Lung microvascular endothelial cell (primary cell): ENCODE measurements around the gene MAB21L2. TPM values are rescaled to one million over a fixed set of nuclear protein-coding genes. Genes with fewer than 3 reads are reported as not detected.
"Not testable (repeated sequence)": the region's sequence is repeated elsewhere in the genome, so short reads cannot be mapped to it uniquely, and the experiment has no call there.

Experiments
- DNase-seq, 2 donors: peaks; one replicate each; pipeline versions ENCODE4 v3.0.0 to v3.0.0-alpha.2; 2010; ENCODE audit warnings: low read depth in 2 of 2
- total RNA-seq: library from RNA; depleted of rRNA; stranded (reverse); fragments of >200 nt; gene quantifications from 2 replicates; pipeline ENCODE4 v1.2.1, GENCODE V29; 2014

Gene MAB21L2
- 0.20 and 0.65 TPM in 2 replicates for total RNA-seq

- DNase-seq: peak in 1 of 2 donors; percentile 44
These were observed at the start of gene MAB21L2 for GRCh38 chr4:150582146-150582872. MAB21L2 (plus strand) TSS chr4:150582151; CDS start chr4:150583030, 879 bp downstream.

- DNase-seq: no peak
These were observed 48.3 kb upstream of the MAB21L2 start for GRCh38 chr4:150533673-150534072.

- no peak for DNase-seq
These were observed 47.1 kb upstream of the MAB21L2 start for GRCh38 chr4:150534818-150535217.

GRCh38 chr4:150537911-150538310 is 44.0 kb upstream of the MAB21L2 start:
- not testable (repeated sequence) for DNase-seq

GRCh38 chr4:150540536-150540935 is 41.4 kb upstream of the MAB21L2 start:
- DNase-seq: no peak

GRCh38 chr4:150540959-150541360 is 41.0 kb upstream of the MAB21L2 start:
- no peak for DNase-seq

GRCh38 chr4:150541681-150542080 is 40.3 kb upstream of the MAB21L2 start:
- DNase-seq: no peak

- DNase-seq: peak in 1 of 2 donors; percentile 38
These were observed 38.9 kb upstream of the MAB21L2 start for GRCh38 chr4:150543042-150543441.

- DNase-seq: no peak
These were observed 35.7 kb upstream of the MAB21L2 start for GRCh38 chr4:150546286-150546685.

- no peak for DNase-seq
These were observed 34.7 kb upstream of the MAB21L2 start for GRCh38 chr4:150547154-150547838.

- DNase-seq: not testable (repeated sequence)
These were observed 24.1 kb upstream of the MAB21L2 start for GRCh38 chr4:150557811-150558210.

GRCh38 chr4:150561143-150561737 is 20.7 kb upstream of the MAB21L2 start:
- DNase-seq: no peak

- DNase-seq: no peak
These were observed 19.7 kb upstream of the MAB21L2 start for GRCh38 chr4:150562250-150562649.

- DNase-seq: no peak
These were observed 19.2 kb upstream of the MAB21L2 start for GRCh38 chr4:150562751-150563150.

GRCh38 chr4:150564967-150565366 is 17.0 kb upstream of the MAB21L2 start:
- not testable (repeated sequence) for DNase-seq

GRCh38 chr4:150567070-150567469 is 14.9 kb upstream of the MAB21L2 start:
- no peak for DNase-seq

GRCh38 chr4:150569384-150569987 is 12.5 kb upstream of the MAB21L2 start:
- no peak for DNase-seq

GRCh38 chr4:150569998-150570535 is 11.9 kb upstream of the MAB21L2 start:
- DNase-seq: no peak

- DNase-seq: no peak
These were observed 11.1 kb upstream of the MAB21L2 start for GRCh38 chr4:150570862-150571261.

- no peak for DNase-seq
These were observed 9.0 kb upstream of the MAB21L2 start for GRCh38 chr4:150572704-150573504.

GRCh38 chr4:150573534-150573933 is 8.4 kb upstream of the MAB21L2 start:
- DNase-seq: peak in 1 of 2 donors; percentile 44
